ENCODE data around the gene CEBPG. TPM values are rescaled to one million over a fixed set of nuclear protein-coding genes. Genes with fewer than 3 reads are reported as not detected.

The CEBPG gene
- 28.0 and 28.4 TPM in 2 replicates for total RNA-seq

DNA sequence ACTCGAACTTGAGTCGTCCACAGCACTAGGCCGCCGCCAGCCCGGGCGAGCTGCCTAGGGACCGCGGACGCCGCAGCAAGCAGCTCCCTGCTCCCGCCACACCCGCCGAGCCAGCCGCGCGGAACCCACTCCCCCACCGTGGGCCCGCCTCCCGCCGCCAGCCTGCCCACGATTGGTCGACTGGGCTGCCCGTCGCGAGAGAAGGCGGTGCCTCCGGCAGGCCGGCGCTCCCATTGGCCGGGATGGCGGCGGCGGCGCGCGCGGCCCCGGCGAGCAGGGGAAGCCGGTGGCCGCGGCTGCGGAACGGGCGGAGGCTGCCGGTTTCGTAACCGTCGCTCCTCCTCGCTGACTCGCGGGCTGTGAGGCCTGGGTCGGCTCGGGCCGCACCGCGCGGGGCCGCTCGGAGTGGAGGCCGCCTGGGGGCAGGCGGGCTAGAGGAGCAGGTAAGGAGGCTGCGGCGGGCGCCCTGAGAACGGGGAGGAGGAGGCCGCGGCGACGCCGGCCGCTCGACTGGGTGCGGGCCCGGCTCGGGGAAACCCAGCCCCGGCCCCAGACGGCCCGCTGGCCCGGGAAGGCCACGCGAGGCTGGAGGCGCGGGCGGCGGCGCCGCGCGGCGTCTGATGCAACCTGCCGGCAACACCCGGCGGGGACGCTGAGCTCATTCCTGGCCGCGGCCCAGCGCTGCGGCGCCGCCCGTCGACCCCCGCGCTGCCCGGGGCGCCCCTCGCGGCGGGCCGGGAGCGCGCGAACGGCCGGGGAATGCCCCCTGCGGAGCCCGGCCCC lies at the start of gene CEBPG:
Gene CEBPG, plus strand, starts transcription at position 257 of the 783 bp plus-strand sequence. CDS start 5,531 bp downstream, outside the sequence.
- DNase-seq (ENCODE audit: low read depth), result peak; percentile 46

DNA sequence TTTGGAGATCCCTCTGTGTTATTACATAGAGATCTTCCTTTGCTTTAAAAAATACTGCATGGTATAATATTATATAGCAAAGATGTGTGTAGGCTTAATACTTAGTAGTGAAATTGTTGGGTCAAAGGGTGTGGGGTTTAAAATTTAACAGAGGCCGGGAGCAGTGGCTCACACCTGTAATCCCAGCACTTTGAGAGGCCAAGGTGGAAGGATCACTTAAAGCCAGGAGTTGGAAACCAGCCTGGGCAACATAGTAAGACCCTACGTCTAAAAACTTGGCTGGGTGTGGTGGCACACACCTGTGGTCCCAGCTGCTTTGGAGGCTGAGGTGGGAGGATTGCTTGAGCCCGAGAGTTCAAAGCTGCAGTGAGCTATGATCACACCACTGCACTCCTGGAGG lies 48.9 kb upstream of the CEBPG start:
- no peak for DNase-seq (ENCODE audit: low read depth)

DNA sequence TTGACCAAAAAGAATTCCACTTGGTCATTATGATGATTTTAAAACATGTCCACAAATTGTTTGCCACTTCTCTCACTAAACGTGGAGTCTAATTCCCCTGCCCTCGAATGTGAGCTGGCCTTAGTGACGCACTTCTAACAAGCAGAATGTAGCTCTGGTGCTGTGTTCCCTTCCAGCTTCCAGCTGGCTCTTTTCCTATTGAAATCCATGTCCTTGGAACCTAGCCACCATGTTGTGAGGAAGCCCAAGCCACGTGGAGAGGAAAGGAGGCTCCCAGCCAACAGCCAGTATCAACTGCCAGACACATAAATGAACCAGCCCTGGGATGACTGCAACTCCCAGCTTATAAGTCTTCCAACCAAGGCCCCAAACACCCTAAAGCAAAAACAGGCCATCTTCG lies 47.6 kb upstream of the CEBPG start:
- DNase-seq (ENCODE audit: low read depth), result no peak

DNA sequence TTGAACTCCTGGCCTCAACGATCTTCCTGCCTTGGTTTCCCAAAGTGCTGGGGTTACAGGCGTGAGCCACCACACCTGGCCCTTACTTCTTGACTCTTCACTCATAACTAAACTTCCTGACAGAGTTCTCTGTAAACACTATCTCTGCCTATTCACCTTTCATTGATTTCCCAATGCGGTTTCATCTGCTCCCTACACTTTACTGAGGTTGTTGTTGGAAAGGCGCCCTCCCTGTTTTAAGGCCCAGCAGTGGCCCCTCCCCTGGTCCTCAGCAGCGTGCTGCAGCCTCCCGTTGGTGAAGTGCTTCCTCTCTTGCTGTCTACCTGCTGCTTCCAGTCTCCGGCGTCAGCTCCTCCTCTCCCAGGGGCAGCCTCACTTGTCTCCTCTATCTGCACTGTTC lies 44.4 kb upstream of the CEBPG start:
- DNase-seq (ENCODE audit: low read depth), result no peak

DNA sequence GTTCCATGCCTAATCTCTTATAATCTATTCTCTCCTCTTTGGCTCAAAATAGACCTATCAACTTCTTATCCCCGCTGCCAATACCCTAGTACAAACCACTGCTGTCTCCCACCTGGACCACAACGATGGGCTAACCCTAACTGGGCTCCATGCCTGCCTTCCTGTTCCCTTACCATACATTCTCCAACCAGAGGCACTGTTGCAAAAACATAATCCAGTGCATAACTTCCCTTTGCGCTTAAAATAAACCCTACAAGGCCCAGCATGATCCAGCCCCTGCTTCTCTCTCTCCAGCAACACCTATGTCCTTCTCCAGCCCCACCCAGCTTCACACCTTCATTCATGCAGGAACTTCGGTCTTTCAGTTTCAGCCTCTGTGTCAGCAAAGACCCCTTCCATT lies 43.8 kb upstream of the CEBPG start:
- DNase-seq (ENCODE audit: low read depth), result no peak

DNA sequence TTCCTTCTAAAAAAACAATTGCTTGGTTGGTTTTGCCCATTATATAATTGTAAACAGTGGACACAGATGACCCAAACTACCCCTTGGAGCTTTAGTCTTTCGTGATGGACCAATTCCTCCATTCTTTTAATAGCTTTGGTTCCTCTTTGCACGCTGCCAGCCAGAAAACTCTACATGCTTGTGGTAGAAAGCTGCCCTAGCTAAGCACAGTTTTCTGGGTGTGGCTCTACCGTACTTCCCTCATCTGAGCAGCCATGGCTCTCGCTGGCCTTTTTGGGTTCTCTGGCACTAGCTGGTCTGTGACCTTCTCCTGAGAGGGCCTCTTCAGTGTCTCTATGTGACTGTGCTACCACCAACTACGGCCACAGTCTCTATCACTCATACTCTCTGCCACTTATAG lies 41.3 kb upstream of the CEBPG start:
- DNase-seq (ENCODE audit: low read depth), result no peak

DNA sequence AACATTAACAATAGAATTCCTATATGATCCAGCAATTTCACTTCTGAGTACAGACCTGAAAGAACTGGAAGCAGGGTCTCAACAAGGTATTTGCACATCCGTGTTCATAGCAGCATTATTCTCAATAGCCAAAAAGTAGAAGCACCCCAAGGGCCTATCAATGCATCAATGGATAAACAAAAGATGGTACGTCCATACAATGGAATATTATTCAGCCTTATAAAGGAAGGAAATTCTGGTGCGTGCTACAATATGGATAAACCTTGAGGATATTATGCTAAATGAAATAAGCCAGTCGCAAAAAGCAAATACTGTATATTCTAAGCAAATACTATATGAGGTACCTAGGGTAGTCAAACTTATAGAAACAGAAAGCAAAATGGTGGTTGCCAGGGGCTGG lies 40.4 kb upstream of the CEBPG start:
- no peak for DNase-seq (ENCODE audit: low read depth)

DNA sequence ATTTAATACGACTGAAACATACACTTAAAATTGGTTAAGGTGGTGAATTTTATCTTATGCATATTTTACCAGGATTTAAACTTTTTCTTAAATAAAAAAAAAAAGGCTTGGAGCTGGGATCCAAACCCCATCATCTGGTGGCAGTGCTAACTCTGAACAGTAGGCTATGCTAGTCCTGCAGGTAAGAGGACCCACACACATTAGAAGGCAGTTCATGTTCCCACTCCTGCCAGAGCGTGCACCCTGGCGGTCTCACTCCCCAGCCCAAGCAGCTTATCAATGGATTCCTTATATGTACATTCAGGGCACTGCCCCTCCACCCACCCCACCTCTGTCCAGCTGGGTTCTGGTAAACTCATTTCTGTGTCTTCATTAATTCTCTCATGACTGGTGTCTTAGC lies 39.9 kb upstream of the CEBPG start:
- no peak for DNase-seq (ENCODE audit: low read depth)

DNA sequence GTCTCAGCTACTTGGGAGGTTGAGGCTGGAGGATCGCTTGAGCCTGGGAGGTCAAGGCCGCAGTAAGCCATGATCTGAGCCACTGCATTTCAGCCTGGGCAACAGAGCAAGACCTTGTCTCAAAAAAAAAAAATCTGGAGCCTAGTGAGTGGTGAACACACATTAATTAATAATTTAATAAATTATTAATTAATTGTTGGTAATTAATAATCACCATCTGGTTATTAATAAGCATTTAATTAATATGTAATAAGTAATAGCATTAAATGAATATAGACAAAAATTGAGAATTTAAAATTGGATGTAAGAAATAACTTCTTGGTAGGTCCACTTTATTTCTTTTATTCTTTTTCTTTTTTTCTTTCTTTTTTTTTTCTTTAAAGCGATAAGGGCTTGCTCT lies 39.2 kb upstream of the CEBPG start:
- DNase-seq (ENCODE audit: low read depth), result no peak

DNA sequence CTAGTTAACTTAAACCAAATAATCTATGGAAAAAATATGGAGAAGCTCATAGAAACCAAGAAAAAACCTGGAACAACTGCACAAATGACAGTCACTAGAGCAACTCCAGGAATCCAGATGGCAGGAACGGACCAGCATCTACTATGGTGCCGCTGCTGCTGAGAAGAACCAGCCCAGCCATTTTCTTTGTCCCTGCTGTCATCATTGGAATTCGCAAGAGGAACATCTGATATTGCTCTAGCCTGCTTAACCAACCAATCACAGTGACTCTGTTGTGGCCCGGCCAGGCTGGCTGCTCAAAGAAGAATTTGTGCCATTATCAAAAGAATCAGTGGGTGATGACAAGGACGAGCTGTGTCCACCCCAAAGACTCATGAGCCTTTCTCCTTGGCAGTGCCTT lies 38.1 kb upstream of the CEBPG start:
- no peak for DNase-seq (ENCODE audit: low read depth)

DNA sequence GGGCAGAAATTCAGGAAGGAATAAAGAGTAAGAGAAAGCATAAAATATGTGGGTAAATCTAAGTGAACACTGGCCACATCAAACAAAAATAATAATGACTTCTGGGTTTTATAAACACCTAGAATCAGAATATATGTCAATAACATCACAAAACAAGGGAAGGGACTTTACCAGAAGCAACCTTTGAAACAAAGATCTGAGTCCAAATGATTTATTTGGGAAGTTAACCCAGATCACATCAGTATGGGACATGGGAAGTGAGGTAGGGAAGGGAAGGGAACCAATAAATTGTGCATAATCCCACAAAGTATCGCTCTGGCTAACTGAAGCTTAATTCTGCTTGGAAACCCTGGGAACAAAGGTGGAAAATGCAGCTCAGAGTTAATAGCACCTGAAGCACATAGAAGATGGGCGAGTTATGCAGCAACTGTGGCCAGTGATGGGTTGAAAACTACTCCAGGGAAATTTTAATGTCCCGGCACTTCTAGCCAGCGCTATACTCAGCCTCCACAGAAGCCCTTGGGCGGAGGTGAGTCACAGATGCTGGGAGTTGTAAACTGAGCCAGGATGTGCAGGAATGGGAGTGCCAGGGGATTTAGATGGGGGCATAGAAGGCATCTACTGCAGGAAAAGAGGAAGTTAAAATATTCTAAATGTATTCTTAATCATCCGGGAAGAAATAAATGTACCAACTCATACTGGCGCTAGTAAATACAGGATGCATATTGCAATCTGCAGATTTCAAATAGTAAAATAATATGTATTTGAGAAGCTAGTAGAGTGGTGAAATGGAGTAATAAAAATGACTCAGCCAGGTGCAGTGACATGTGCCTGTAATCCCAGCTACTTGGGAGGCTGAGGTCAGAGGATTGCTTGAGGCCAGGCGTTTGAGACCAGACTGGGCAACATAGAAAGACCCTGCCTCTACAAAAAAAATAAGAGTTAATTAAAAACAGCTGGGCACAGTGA lies 34.2 kb upstream of the CEBPG start:
- DNase-seq (ENCODE audit: low read depth), result no peak

DNA sequence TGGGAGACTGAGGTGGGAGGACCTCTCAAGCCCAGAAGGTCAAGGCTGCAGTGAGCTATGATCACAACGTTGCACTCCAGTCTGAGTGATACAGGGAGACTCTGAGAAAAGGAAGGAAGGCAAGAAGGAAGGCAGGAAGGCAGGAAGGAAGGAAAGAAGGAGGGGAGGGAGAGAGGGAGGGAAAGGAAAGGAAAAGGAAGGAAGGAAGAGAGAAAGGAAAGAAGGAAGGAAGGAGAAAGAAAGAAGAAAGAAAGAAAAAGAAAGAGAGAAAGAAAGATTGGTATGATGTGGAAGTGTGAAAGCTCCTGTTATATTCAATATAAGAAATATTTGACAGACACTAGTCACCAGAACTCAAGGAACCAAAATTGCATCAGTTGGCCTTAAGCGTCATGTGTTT lies 32.5 kb upstream of the CEBPG start:
- DNase-seq (ENCODE audit: low read depth), result no peak

DNA sequence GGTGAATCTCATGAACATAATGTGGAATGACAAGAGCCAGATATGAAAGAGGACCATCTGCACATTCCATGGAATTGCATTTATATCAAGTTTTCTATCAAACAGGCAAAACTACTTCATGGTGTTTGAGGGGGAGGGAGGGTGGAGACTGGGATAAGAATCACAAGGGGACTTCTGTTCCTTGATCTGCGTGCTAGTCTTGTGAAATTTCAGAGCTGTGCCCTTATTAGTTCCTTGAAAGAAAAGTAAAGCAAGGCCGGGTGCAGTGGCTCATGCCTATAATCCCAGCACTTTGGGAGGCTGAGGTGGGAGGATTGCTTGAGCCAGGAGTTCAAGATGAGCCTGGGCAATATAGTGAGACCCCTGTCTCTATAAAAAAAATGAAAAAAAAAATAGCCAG lies 30.2 kb upstream of the CEBPG start:
- DNase-seq (ENCODE audit: low read depth), result no peak

DNA sequence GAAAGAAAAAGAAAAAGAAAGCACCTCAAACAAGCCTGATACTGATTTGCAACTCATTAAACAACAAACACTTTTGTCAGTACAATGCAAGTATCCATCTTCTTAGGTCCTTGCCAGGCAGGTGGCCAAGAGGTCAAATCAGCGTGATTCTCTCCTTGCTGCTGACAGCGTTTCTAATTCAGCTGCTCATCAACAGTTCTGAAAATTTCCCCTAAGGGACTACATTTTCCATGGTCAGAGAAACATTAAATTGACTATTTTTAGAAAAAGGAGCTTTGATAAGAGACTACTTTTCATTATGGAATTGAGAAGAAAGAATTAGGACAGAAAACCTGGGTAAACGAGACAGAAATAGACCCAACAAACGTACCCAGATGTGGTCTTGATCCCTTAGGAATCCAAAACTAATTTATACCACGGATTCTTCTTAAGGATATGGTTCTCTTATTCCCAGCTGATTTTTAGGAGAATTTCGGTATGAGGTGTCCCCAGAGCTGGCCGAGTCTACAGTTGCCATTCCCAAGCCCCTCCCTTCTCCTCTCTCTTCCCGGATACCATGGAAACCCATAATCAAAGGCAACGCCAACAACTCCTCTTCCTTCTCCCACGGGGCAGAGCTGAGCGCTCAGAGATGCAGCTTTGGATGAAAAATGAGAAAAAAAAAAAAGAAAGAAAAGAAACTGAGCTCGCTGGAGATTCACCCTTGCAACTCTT lies 29.5 kb upstream of the CEBPG start:
- DNase-seq (ENCODE audit: low read depth), result no peak

DNA sequence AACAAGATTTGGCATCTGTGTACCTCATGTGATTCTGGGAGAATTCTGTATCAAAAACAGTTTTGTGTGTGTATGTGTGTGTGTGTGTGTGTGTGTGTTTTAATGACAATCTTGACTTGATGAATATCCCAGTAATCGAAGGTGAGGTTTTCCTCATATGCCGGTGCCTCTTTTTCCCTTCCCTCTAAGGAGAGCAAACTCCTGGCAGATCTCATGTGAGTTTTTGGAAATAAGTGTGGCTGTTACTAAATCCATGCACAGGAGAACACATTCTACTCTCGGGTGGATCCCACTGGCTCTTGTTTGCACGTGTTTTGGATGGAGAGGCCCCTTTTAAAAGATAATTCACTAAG lies 29.0 kb upstream of the CEBPG start:
- DNase-seq (ENCODE audit: low read depth), result no peak

DNA sequence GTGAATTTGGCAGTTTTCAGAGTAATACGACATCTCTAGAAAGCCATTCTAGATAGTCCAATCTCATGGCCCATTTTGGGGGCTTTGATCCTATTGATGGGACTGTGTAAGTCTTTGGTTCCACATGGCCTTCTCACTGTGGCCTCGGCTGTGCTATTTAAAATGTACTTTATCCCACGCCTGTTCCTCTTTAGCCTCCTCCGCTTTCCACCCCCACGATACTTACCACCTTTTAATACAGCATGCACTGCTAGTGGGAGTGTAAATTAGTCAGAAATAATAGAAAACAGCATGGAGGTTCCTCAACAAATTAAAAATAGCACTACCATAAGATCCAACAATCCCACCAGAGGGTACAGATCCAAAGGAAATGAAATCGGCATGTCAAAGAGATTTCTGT lies 28.3 kb upstream of the CEBPG start:
- DNase-seq (ENCODE audit: low read depth), result no peak

DNA sequence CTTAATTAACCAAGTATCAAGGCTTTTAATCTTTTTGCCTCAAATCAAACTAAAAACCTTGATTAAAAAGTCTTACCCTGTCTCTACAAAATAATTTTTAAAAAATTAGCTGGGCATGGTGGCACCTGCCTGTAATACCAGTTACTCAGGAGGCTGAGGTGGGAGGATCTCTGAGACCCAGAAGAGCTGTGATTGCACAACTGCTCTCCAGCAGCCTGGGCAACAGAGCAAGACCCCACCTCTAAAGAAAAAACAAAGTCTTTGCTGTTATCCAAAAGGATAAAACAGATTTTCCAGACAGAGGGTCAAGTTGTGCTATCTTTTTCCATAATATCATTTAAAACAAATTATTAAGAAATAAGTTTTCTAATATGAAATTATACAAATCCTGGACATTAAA lies 26.8 kb upstream of the CEBPG start:
- no peak for DNase-seq (ENCODE audit: low read depth)

DNA sequence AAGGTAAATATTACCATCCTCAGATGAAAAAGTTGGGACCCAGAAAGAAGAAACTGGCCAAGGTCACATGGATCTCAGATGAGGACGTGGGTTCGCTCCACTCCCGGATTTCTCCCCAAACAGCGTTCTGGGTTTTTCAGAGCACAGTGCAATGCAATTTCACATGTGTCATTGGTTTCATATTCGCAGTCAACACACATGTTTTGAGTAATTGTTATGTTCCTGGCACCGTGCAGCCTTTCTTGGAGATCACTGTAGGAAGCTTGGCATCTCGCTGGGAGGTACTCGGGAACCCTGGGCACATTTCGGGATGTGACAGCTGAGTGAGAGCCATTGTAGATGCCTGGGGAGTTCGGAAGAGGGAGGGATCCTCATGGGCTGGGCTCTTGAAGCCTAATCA lies 26.2 kb upstream of the CEBPG start:
- no peak for DNase-seq (ENCODE audit: low read depth)

DNA sequence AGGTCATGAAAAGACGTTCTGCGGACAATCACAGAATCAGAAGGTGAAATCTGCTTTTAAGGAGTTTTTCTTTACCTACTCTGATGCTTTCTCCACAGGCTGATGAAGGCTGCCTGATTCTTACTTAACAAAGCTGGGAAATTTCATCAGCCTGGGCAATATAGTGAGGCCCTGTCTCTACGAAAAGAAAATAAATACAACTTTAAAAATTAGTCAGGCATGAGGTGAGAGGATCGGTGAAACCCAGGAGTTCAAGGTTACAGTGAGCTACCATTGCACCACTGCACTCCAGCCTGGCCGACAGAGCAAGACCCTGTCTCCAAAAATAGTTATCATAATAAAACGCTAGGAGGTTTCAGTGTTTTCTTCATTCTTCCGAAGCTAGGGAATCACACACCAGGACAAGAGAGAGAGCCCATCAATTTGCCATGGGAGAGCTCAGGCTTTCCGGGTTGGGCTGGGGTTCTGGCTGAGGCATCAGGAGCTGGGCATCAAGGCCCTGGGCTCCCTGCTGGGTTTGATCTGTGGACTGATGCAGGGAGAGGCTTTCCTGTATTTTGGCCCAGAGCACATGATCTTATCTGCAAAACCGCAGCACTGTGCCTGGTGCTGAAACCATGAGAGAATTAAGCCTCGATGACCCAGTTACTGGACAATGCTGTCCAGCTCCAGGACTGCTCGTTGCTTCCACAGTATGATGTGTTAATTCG lies 25.1 kb upstream of the CEBPG start:
- no peak for DNase-seq (ENCODE audit: low read depth)

DNA sequence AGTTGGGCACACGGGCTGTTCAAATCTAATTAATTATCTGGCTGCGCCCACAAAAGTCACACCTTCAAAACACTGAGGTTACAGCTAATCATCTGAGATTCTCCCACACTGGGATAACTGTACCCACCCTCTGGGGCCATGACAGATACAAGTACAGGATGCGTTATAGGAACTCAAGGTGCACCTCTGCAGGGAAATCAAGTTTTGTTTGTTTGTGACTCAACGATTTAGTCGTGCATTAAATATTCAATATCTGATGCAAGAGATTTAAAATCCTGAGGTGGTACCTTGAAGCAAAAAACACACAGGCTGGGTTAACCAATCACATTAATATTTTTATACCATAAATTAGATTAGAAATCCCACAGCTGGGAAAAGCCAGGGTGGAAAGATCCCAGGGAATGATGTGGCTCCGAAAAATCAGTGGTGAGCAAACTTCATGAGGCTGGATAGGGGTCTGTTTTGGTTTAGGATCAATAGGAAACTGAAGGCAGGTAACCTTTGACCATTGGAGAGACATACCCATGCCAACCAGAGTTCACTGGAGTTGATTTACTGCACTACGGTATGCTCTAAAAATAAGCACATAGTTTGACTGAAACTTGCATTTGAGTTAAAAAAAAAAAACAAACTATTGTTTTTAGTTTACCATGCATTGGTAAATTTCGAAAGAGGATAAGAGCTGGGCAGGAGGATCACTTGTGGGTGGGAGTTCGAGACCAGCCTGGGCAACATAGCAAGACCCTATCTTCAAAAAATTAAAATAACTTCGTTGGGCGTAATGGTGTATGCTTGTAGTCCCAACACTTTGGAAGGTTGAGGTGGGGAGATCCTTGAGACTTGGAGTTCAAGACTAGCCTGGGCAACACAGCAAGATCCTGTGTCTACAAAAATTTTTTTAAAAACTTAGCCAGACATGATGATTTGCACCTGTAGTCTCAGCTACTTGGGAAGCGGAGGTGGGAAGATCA lies 23.9 kb upstream of the CEBPG start:
- no peak for DNase-seq (ENCODE audit: low read depth)

Data from renal cortical epithelial cell (primary cell).